Measurements from ENCODE around the gene RPTOR. TPM values are rescaled to one million over a fixed set of nuclear protein-coding genes. Genes with fewer than 3 reads are reported as not detected.

The RPTOR gene, protein sequence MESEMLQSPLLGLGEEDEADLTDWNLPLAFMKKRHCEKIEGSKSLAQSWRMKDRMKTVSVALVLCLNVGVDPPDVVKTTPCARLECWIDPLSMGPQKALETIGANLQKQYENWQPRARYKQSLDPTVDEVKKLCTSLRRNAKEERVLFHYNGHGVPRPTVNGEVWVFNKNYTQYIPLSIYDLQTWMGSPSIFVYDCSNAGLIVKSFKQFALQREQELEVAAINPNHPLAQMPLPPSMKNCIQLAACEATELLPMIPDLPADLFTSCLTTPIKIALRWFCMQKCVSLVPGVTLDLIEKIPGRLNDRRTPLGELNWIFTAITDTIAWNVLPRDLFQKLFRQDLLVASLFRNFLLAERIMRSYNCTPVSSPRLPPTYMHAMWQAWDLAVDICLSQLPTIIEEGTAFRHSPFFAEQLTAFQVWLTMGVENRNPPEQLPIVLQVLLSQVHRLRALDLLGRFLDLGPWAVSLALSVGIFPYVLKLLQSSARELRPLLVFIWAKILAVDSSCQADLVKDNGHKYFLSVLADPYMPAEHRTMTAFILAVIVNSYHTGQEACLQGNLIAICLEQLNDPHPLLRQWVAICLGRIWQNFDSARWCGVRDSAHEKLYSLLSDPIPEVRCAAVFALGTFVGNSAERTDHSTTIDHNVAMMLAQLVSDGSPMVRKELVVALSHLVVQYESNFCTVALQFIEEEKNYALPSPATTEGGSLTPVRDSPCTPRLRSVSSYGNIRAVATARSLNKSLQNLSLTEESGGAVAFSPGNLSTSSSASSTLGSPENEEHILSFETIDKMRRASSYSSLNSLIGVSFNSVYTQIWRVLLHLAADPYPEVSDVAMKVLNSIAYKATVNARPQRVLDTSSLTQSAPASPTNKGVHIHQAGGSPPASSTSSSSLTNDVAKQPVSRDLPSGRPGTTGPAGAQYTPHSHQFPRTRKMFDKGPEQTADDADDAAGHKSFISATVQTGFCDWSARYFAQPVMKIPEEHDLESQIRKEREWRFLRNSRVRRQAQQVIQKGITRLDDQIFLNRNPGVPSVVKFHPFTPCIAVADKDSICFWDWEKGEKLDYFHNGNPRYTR (N-terminal part only)
- polyA plus RNA-seq (2011; rRNA removed) (5.5 and 10.8 TPM in 2 replicates), polyA minus RNA-seq (2011; rRNA and poly(A)+ RNA removed) (14.6 and 26.6 TPM in 2 replicates)

DNA sequence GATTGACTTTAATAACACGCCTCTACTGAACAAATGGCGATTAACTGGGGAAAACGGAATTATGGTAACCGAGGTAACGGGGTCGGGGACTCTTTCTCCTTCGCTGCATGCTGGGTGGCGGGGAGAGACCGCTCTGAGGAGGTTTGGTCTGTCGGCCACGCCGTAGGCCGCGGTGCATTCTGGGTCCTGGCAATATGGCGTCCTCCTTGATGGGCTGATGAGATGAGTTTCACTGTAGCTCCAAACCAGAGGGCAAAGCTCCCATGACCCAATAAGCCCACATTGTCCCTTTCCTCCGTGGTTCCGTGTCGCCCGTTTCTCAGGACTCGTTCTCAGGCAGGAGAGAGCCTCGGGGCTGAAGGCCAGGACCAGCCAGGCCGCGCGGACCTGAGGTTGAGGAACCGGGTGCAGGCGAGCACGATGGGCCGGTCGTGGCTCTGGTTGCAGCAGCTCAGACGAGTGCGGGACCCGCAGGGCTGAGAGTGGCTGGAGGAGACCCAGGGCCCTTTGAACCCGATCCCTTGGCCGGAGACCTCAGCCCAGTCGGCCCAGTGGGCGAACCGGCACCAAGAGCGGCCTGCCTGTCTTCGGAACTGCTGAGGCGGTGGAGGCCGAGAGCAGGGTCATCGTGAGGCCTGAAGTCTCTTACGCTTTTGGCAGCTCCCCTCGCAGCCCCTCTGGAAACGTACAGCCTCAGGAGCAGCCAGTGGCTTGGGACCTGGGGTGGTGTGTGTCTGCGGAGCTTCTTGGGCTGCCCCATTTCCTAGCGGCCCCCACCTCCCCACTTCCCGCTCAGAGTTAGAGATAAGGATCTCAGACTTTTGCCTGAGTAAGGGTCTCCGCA, at the start of gene RPTOR:
RPTOR (plus strand) TSS at position 184 of the 844 bp plus-strand sequence. CDS start 792 bp downstream, outside the sequence.
- peak within 1 kb of the TSS; percentile 98 for H3K4me3 ChIP-seq (ENCODE audit: low read depth, low read length)
- no peaks in the 10 kb centered on the region; the same call in 1 of the 2 replicates for H3K27me3 ChIP-seq (ENCODE audit: control insufficient read depth, insufficient read depth, low read length)
- CTCF ChIA-PET = interaction anchor here (1.1 to 1.6 kb wide), 2 partner anchors 10 to 23 kb away, joined by 3 to 4 read pairs; no protein-coding TSS in a partner anchor
- POLR2A ChIA-PET = interaction anchor here (0.5 kb wide), 1 partner anchor 549 kb away, joined by 3 read pairs; no protein-coding TSS in a partner anchor
- peak; percentile 45 for DNase-seq (ENCODE audit: low read depth)
- TF ChIP-seq, protein P1, sequence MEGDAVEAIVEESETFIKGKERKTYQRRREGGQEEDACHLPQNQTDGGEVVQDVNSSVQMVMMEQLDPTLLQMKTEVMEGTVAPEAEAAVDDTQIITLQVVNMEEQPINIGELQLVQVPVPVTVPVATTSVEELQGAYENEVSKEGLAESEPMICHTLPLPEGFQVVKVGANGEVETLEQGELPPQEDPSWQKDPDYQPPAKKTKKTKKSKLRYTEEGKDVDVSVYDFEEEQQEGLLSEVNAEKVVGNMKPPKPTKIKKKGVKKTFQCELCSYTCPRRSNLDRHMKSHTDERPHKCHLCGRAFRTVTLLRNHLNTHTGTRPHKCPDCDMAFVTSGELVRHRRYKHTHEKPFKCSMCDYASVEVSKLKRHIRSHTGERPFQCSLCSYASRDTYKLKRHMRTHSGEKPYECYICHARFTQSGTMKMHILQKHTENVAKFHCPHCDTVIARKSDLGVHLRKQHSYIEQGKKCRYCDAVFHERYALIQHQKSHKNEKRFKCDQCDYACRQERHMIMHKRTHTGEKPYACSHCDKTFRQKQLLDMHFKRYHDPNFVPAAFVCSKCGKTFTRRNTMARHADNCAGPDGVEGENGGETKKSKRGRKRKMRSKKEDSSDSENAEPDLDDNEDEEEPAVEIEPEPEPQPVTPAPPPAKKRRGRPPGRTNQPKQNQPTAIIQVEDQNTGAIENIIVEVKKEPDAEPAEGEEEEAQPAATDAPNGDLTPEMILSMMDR (IDR thresholded peaks at IDR 0.05; ENCODE audit: insufficient read depth, low read depth, low read length) = no peak
- peaks cover 1% of the 10 kb centered on the region; the same call in 1 of the 2 replicates for H3K36me3 ChIP-seq (ENCODE audit: control insufficient read depth, insufficient read depth, low read length)

DNA sequence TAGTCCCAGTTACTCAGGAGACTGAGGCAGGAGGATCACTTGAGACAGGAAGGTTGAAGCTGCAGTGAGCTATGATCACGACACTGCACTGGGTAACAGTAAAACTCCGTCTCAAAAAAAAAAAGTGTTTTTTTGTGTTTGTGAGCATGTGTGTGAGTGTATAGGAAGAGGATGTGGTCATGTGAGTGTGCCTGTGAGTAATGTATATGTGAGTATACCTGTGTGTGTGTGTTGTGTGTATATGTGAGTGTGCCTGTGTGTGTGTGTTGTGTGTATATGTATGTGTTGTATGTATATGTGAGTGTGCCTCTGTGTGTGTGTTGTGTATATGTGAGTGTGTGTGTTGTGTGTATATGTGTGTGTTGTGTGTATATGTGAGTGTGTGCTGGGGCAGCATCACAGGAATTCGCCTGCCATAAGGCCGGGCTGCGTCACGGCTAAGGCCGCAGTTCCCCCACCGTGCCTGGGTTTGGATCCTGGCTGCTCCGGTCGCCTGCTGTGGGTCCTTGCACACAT, 46.9 kb upstream of the RPTOR start:
- CTCF ChIA-PET = interaction anchor here (1.2 kb wide), 1 partner anchor 12 kb away, joined by 3 read pairs; no protein-coding TSS in a partner anchor
- DNase-seq (ENCODE audit: low read depth) = no peak
- TF ChIP-seq, protein P1 (IDR thresholded peaks at IDR 0.05; ENCODE audit: insufficient read depth, low read depth, low read length) = no peak
- Histone ChIP-seq H3K36me3 (ENCODE audit: control insufficient read depth, insufficient read depth, low read length) (no peaks in the 10 kb centered on the region), H3K27me3 (ENCODE audit: control insufficient read depth, insufficient read depth, low read length) (no peaks in the 10 kb centered on the region; the same call in 1 of the 2 replicates), H3K4me3 (ENCODE audit: low read depth, low read length) (no peak overlapping the region)
- POLR2A ChIA-PET = interaction anchor here (0.5 kb wide), 1 partner anchor 32 kb away, joined by 3 read pairs; no protein-coding TSS in a partner anchor

DNA sequence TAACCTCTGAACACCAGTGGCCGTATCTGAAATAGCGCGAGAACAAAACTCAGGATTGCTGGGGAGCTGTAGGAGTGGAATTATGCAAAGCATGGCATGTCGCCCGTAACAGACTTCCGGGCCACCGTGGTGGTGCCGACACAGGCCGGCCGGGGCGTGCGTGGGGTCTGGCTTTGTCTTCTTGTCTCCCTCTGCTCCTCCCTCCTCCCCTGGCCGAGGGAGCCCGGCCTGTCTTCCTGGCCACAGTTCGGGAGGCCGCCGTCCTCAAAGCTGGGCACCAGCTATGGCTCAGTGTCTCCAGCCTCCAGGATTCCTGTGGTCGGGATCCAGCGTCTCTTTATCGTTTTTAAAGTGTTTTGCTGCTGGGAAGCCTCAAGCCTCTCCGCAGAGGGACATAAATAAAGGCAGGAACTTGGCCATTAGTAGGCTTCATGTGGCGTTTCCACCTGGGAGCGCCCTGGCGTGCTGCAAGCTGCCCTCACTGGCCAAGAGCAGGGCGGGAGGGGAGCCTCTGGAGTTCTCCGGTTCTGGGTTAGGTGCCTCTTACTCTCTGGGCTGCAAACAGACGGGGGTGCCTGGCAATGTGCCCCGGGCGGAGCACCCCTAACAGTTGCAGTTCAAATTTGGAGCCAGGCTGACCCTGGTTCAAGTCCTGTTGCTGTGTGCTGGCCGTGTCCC, 46.3 kb upstream of the RPTOR start:
- TF ChIP-seq, protein P1 (IDR thresholded peaks at IDR 0.05; ENCODE audit: insufficient read depth, low read depth, low read length) = no peak
- POLR2A ChIA-PET = no interaction called here
- Histone ChIP-seq H3K27me3 (ENCODE audit: control insufficient read depth, insufficient read depth, low read length) (no peaks in the 10 kb centered on the region; the same call in 1 of the 2 replicates), H3K36me3 (ENCODE audit: control insufficient read depth, insufficient read depth, low read length) (no peaks in the 10 kb centered on the region), H3K4me3 (ENCODE audit: low read depth, low read length) (no peak overlapping the region)
- CTCF ChIA-PET = interaction anchor here (1.2 kb wide), 1 partner anchor 12 kb away, joined by 3 read pairs; no protein-coding TSS in a partner anchor
- DNase-seq (ENCODE audit: low read depth) = no peak

DNA sequence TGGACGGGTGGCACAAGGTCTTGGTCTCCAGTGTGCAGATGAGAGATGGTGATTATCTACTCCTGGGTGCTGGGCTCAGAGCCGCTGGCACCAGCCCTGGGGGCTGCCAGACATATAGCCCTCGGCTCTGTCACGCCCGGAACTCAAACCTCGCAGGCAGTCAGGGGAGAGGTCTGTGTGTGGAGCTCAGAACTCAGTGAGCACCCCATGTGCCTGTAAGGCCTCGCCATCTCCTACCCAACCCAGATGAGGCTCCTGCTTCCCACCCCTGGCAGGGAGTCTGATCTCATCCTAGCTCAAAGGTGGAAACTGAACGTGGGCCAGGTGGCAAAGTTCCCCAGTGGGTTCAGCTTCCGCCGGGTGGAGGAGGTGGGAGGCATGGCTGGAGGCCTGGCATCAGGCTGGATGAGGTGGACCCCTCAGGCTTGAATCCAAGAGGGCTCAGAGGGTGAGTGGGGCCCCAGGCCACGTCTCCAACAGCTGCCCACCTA, 45.7 kb upstream of the RPTOR start:
- ChIA-PET CTCF (interaction anchor here (1.2 kb wide), 1 partner anchor 11 kb away, joined by 3 read pairs; no protein-coding TSS in a partner anchor), POLR2A (no interaction called here)
- TF ChIP-seq, protein P1 (IDR thresholded peaks at IDR 0.05; ENCODE audit: insufficient read depth, low read depth, low read length) = no peak
- Histone ChIP-seq H3K36me3 (ENCODE audit: control insufficient read depth, insufficient read depth, low read length) (no peaks in the 10 kb centered on the region), H3K27me3 (ENCODE audit: control insufficient read depth, insufficient read depth, low read length) (no peaks in the 10 kb centered on the region; the same call in 1 of the 2 replicates), H3K4me3 (ENCODE audit: low read depth, low read length) (no peak overlapping the region)
- DNase-seq (ENCODE audit: low read depth) = no peak

Data from BJ (cell line).